ENCODE data around the gene TSPAN5.

- TF ChIP-seq CTCF (tag by site-specific recombination; IDR thresholded peaks at IDR 0.05) (no peak), SETDB1 (IDR thresholded peaks at IDR 0.05; ENCODE audit: insufficient read length, low read length) (no peak), MZF1 (tag by site-specific recombination; IDR thresholded peaks at IDR 0.05; ENCODE audit: borderline replicate concordance) (no peak), ZNF121 (tag by site-specific recombination; IDR thresholded peaks at IDR 0.05) (no peak), ZSCAN16 (tag by site-specific recombination; IDR thresholded peaks at IDR 0.05) (no peak), BCL11B (tag by site-specific recombination; IDR thresholded peaks at IDR 0.05; ENCODE audit: low read depth) (no peak)
These were observed 88.1 kb downstream of the TSPAN5 start for GRCh38 chr4:98570151-98570797.

Data from HEK293 (cell line).